Omental fat pad (tissue), 4 donors: ENCODE results near the gene LMOD1. TPM values are rescaled to one million over a fixed set of nuclear protein-coding genes. Genes with fewer than 3 reads are reported as not detected.

Experiments used
- ATAC-seq: fragments of 150-250 bp; one replicate; pipeline ENCODE4 v1.9.1; 2016; ENCODE audit warnings: mild to moderate bottlenecking, moderate library complexity; ENCODE audit not compliant: low FRiP score
- DNase-seq: peaks from one replicate; pipeline ENCODE4 v3.0.0-alpha.2; 2019; ENCODE audit warnings: low spot score
- CTCF ChIP-seq, 3 donors: fragments of 450-650 bp; IDR thresholded peaks; one replicate each; pipeline ENCODE4 v1.5.1; 2016 to 2017; ENCODE audit warnings: antibody characterized with exemption in 3 of 3, mild to moderate bottlenecking in 3 of 3, moderate library complexity in 2 of 3
- small RNA-seq: library from RNA; depleted of rRNA; stranded (forward); fragments of <200 nt; gene quantifications from one replicate; pipeline ENCODE3, GENCODE V24; 2016
- total RNA-seq, 4 donors: library from RNA; depleted of rRNA; stranded (reverse); fragments of >200 nt; gene quantifications; one replicate each; pipeline ENCODE4 v1.1.0, GENCODE V29; 2016

LMOD1 gene
- total RNA-seq, 4 donors from 2014 or later = 30.2 to 124 (median 35.8) TPM

- DNase-seq (no peak), ATAC-seq (peak; percentile 32)
- no peak for TF ChIP-seq CTCF (IDR thresholded peaks at IDR 0.05)
Measured at GRCh38 chr1:201849372-201850052, 96.8 kb downstream of the LMOD1 start.

GRCh38 chr1:201848230-201848629, 98.1 kb downstream of the LMOD1 start:
- DNase-seq = no peak
- no peak for TF ChIP-seq CTCF (IDR thresholded peaks at IDR 0.05)
- no peak for ATAC-seq

- no peak for TF ChIP-seq CTCF (IDR thresholded peaks at IDR 0.05)
- no peak for ATAC-seq
- DNase-seq = no peak
Measured at GRCh38 chr1:201847150-201847549, 99.2 kb downstream of the LMOD1 start.

Small RNAs within 50 kb of the gene (small RNA-seq; reads per million reads assigned to genes)
- not detected for gene MIR6739
- not detected for gene RF00156

Other genes with a start within 250 kb of the LMOD1 start
- 10 to 100 TPM; 13.4 to 19.7 (median 17.4) TPM for gene IPO9, start 117.4 kb downstream of the LMOD1 start, total RNA-seq
- gene SHISA4, start 57.6 kb downstream of the LMOD1 start, total RNA-seq = 10 to 100 TPM; 11.0 to 23.3 (median 13.0) TPM
- gene TIMM17A, start 9.0 kb upstream of the LMOD1 start, total RNA-seq = 10 to 100 TPM; 19.7 to 55.4 (median 38.4) TPM
- 10 to 100 TPM; 37.2 to 77.6 (median 45.8) TPM for gene RNPEP, start 36.1 kb upstream of the LMOD1 start, total RNA-seq
- gene ELF3, start 64.0 kb upstream of the LMOD1 start, total RNA-seq = 10 to 100 TPM in 1 of 4 donors, 1 to 10 TPM in 1, under 1 TPM in 2; 0.47 to 23.0 (median 1.8) TPM
- under 1 TPM in 1 of 4 donors, not detected in 3; 0.16 TPM for gene GPR37L1, start 176.4 kb upstream of the LMOD1 start, total RNA-seq
- 10 to 100 TPM; 31.1 to 61.8 (median 43.0) TPM for gene ARL8A, start 198.2 kb upstream of the LMOD1 start, total RNA-seq
- 10 to 100 TPM in 1 of 4 donors, 1 to 10 TPM in 3; 2.9 to 14.4 (median 4.6) TPM for gene PTPN7, start 214.1 kb upstream of the LMOD1 start, total RNA-seq
- under 1 TPM in 2 of 4 donors, not detected in 2; 0.28 to 0.32 TPM for gene LGR6, start 247.3 kb upstream of the LMOD1 start, total RNA-seq